Muscle of leg (tissue), 11 donors: ENCODE results near the gene GABBR2. TPM values are rescaled to one million over a fixed set of nuclear protein-coding genes. Genes with fewer than 3 reads are reported as not detected.
A peak's percentile ranks its signal among the peaks of the same experiment; 100 is the strongest.

Source experiments
- DNase-seq: peaks from one replicate; pipeline ENCODE4 v3.0.0; 2013
- H3K27ac ChIP-seq: one replicate; pipeline ENCODE4 v1.5.1; 2013; ENCODE audit warnings: mild to moderate bottlenecking, low read length, control low read depth
- H3K27me3 ChIP-seq: one replicate; pipeline ENCODE4 v1.6.1; 2013; ENCODE audit warnings: low read length; ENCODE audit not compliant: control insufficient read depth, insufficient read depth
- H3K36me3 ChIP-seq: one replicate; pipeline ENCODE4 v1.6.1; 2013; ENCODE audit warnings: low read length; ENCODE audit not compliant: control insufficient read depth, insufficient read depth
- H3K4me1 ChIP-seq: one replicate; pipeline ENCODE4 v1.6.1; 2013; ENCODE audit warnings: low read length; ENCODE audit not compliant: control insufficient read depth, insufficient read depth
- H3K4me3 ChIP-seq: one replicate; pipeline ENCODE4 v1.5.1; 2013; ENCODE audit warnings: low read length, control low read depth
- H3K9me3 ChIP-seq: replicated peaks from 2 replicates; pipeline ENCODE4 v1.6.1; 2013; ENCODE audit warnings: low read depth, low read length; ENCODE audit not compliant: control insufficient read depth
- WGBS: methylation state at CpG from one replicate; pipeline ENCODE4 v1.1.5; 2013; ENCODE audit warnings: missing lambda C conversion rate; ENCODE audit not compliant: insufficient coverage; 5-methylcytosine and 5-hydroxymethylcytosine counted together
- polyA plus RNA-seq, 8 donors: library from polyadenylated mRNA; unstranded; fragments of 120-200 nt; gene quantifications; one replicate each; pipeline versions ENCODE4 v1.2.1 to v1.2.3, GENCODE V29; 2013; ENCODE audit warnings: inconsistent platforms in 1 of 8, low replicate concordance in 1 of 8; ENCODE audit not compliant: insufficient read length in 8 of 8, insufficient read depth in 1 of 8
- total RNA-seq: library from RNA; stranded (reverse); fragments of 120-200 nt; gene quantifications from one replicate; pipeline ENCODE4 v1.2.4, GENCODE V29; 2013

GABBR2 gene
- total and polyA plus RNA-seq, 9 donors, result 0.35 to 1.6 (median 0.89) TPM

DNA sequence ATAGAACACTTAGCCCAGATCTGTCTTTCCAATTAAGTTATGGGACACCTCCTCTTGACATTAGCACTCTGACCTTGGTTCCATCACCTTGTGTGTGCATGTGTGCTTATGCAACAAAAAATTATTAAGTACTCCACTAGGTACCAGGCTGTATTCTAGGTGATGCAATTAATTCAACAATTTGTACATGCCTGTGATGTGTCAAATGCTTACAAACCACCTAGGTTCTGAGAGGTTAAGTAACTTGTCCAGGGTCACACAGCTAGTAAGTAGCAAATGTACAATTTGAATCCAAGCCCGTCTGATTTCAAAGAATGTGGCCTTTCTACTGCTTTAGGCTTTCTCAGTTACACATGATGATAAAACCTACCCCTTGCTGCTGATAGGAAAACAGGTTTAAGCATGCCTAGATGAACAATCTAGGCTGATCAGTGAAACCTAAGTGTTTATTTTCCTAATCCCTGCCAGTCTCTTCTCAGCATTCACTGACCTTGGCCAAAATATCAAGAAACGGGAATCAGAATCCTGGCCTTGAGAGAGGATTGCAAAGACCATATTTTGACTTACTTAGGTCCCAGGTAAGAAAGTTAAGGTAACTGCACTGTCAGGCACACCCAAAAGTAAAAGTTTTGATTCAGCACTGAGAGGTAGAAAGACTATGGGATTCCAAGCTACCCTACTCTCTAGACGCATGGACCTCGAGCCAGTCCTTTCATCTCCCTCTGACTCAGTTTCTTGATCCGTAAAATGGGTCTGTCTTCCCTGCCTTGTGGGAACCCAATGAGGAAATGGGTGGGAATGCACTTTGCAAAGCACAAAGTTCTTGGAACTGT, 454.3 kb downstream of the GABBR2 start:
- Histone ChIP-seq H3K36me3 (no peaks in the 10 kb centered on the region), H3K27ac (no peak overlapping the region), H3K9me3 (no peaks in the 10 kb centered on the region), H3K4me3 (peak overlapping the region; percentile 85), H3K27me3 (peaks cover 8% of the 10 kb centered on the region), H3K4me1 (peaks cover 14% of the 10 kb centered on the region)
- DNase-seq, result no peak
- 62% methylated on average over 2 of the region's 5 CpGs for WGBS

DNA sequence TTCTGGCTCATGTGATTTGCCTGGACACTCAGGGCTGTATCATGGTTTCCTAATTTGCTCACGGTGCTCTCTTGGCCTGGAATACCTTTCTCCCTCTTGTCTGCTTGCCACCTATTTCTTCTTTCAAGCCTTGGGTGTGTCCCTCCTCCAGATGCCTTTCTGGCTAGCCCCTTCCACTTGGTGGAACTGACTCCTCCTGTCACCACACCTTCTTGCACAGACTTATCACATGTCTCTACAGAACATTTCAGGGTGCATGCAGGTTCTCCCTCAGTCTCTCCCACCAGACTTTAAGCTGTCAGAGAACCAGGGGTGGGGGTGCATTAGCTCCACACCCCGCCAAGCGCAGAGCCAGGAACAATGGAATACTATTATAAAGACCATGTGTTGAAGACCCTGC, 455.2 kb downstream of the GABBR2 start:
- H3K4me3 ChIP-seq, result no peak overlapping the region
- H3K4me1 ChIP-seq, result peaks cover 14% of the 10 kb centered on the region
- DNase-seq, result no peak
- H3K27me3 ChIP-seq, result peaks cover 8% of the 10 kb centered on the region
- no peaks in the 10 kb centered on the region for H3K9me3 ChIP-seq
- H3K27ac ChIP-seq, result no peak overlapping the region
- WGBS, result 69% methylated on average over 2 of the region's 3 CpGs
- no peaks in the 10 kb centered on the region for H3K36me3 ChIP-seq

DNA sequence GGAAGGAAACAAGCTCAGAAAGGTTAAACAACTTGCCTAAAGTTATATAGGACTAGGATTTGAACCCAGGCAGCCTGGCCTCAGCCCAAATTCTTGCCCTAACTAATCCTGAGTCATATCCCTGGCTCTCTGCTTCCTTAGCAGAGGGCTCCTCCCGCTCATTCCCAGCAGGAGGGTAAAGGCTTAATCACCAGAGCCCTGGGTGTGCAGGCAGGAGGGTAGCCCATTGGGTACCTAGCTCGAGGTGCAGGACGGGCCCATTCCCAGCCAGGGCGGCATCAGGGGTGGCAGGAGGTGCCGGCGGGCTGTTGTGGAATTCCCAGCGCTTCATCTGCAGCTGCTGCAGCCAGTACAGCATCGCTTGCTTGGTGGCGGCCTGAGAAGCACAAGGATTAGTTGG, 457.2 kb downstream of the GABBR2 start:
- H3K4me1 ChIP-seq, result peaks cover 10% of the 10 kb centered on the region
- no peak overlapping the region for H3K27ac ChIP-seq
- H3K4me3 ChIP-seq, result no peak overlapping the region
- H3K27me3 ChIP-seq, result peaks cover 11% of the 10 kb centered on the region
- no peaks in the 10 kb centered on the region for H3K36me3 ChIP-seq
- WGBS, result 83% methylated on average over 8 of the region's 9 CpGs
- no peaks in the 10 kb centered on the region for H3K9me3 ChIP-seq
- no peak for DNase-seq

DNA sequence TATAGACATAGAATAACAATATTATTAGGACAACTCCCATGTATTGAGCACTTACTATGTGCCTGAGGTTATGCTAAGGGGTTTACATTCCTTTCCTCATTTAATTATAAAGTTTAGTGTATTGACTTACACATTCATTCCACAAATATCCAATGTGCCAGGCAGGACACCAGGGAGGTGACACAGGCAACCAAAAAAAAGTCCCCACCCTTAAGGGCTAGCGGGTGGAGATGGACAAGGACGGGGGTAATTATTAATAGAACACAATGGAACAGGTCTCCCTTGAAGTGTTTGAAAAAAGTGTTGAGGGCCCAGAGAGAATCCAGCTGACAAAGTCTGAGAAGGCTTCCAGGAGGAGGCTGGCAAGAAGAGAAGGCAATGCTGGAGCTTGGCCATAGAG, 459.0 kb downstream of the GABBR2 start:
- peaks cover under 1% of the 10 kb centered on the region for H3K4me1 ChIP-seq
- H3K36me3 ChIP-seq, result no peaks in the 10 kb centered on the region
- H3K27ac ChIP-seq, result no peak overlapping the region

DNA sequence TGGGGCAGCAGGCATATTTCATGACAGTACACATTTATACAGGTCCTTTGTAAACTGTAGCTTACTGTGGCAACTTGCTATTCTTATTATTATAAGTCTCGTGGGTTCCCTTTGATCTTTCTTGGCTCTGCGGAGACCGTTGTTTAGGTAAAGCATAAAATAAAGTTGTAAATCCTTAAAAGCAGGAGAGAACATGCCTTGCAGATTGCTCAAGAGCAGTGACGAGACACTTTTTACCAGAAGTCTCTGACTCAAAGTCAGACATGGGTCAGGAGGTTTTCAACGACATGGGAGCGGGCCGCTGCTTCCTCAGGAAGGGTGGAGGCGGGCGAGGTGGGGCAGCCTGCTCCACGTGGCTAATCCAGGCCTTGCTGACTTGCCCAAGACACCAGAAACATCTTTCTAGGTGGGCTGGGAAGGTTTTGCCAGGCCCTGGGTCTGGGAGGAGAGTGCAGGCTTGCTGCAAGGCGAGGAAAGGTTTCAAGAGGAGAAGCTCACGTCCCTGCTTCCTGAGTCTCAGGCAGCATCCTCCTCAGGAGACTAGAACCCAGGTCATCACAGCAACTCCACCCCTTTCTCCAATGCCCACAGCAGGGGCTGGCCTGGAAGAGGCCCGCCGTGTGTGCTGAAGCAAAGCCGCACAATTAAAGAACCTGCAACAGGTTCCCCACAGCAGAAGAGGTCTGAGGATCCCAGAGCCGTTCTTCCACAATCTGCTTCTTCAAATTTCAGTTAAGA, 459.8 kb downstream of the GABBR2 start:
- Histone ChIP-seq H3K9me3 (no peaks in the 10 kb centered on the region), H3K4me3 (no peak overlapping the region), H3K36me3 (no peaks in the 10 kb centered on the region), H3K27me3 (peaks cover 3% of the 10 kb centered on the region), H3K27ac (no peak overlapping the region), H3K4me1 (no peaks in the 10 kb centered on the region)
- 47% methylated on average over 6 of the region's 16 CpGs for WGBS
- peak; percentile 48 for DNase-seq

More for the DNA sequence above, 459.0 kb downstream of the GABBR2 start:
- Histone ChIP-seq H3K4me3 (no peak overlapping the region), H3K27me3 (peaks cover 4% of the 10 kb centered on the region), H3K9me3 (no peaks in the 10 kb centered on the region)
- no peak for DNase-seq
- 80% methylated on average over 1 of the region's 2 CpGs for WGBS

DNA sequence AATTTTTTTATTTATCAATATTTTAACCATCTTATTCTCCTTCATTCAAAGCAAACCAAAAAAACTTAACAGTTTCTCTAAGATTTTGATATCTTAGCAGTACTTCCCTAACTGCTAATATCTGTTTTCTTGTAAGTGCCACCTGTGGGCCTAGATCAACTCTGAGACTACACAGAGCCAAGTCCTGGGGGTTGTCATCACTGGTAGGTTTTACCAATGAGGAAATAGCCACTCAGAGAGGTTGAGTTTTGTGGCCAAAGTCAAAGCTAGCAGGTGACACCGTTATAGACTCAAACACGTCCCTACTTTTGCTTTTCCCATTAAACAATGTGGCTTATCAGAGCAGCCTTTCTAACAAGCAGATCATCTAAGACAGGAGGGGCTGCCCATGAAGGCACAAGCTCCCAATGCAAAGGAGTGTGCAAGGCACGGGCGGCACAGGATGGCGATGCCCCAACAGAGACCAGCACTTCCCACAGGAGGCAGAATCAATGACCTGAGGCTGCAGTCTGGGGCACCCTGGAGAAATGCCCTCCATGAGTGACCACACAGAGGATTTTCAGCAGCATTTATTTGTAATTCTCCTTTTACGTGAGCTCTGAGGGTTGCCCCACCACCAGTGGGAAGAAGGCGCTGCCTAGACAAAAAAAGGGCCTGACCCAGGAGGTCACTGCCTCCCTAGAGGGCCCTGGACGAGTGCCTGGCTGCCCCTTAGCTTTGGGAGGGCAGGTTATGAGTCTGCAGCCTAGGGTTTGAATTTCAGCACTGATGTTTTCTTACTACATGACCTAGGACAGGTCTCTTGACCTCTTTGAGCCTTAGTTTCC, 460.7 kb downstream of the GABBR2 start:
- peaks cover 3% of the 10 kb centered on the region for H3K27me3 ChIP-seq
- WGBS, result 72% methylated on average over 3 of the region's 8 CpGs
- no peaks in the 10 kb centered on the region for H3K4me1 ChIP-seq
- H3K9me3 ChIP-seq, result no peaks in the 10 kb centered on the region
- H3K4me3 ChIP-seq, result no peak overlapping the region
- H3K36me3 ChIP-seq, result no peaks in the 10 kb centered on the region
- DNase-seq, result no peak
- no peak overlapping the region for H3K27ac ChIP-seq

DNA sequence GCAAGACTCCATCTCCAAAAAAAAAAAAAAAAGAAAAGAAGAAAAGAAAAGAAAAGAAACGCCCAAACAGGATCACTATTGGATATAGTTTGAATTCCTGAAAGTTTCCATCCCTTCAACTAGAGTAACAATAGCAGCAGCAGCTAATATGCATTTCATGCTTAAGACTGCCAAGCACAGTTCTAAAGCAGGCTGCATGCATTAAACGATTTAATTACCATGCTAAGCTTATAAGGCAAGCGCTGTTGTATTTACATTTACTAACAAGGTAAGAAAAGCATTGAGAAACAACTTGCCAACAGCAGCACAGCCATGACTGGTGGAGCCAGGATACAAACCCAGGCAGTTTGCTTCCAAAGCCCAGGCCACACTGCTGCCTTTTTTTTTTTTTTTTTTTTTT, 466.3 kb downstream of the GABBR2 start:
- WGBS, result no CpG with 5 or more reads among the region's 3 CpGs
- H3K4me3 ChIP-seq, result no peak overlapping the region
- DNase-seq, result no peak
- H3K9me3 ChIP-seq, result no peaks in the 10 kb centered on the region
- H3K36me3 ChIP-seq, result no peaks in the 10 kb centered on the region
- no peaks in the 10 kb centered on the region for H3K27me3 ChIP-seq
- H3K27ac ChIP-seq, result no peak overlapping the region
- H3K4me1 ChIP-seq, result no peaks in the 10 kb centered on the region

DNA sequence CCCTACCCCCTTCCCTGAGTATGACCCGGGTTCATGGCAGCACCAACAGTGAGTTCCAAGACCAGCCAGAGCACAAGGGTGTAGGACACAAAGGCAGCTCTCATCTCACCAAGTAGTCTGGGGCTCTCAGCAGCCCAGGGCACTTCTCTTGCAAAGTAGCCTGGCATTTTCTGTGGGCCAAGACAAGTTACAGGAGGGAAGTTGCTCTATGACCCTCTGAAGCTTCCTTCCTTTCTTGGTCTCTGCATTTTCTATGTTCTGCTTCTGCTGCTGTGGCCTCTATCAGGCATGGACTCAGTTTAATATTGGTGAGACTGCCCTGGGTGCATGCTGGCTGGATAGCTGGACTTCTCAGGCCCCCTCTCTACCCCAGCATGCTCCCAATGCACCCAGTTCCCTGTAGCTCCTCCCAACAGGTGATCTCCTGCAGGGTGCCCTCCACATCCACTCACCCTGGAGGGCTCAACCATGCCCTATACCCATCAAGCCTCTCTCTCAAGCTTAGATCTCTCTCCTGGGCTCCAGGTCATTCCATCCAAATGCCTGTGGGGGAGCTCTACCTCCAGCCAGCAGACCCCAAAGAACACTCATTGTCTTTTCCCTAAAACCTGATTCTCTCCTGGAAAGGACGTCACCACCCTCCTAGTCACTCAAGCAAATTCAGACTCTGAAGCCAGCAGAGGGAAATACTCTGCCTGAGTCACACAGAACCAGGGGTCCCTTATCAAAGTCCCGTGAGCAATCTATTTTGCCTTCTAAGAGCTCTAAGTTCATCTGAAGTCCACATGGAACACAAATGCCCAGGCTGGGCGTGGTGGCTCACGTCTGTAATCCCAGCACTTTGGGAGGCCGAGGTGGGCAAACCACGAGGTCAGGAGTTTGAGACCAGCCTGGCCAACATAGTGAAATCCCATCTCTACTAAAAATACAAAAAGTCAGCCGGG, 467.1 kb downstream of the GABBR2 start:
- H3K36me3 ChIP-seq, result no peaks in the 10 kb centered on the region
- H3K27me3 ChIP-seq, result no peaks in the 10 kb centered on the region
- DNase-seq, result no peak
- H3K9me3 ChIP-seq, result no peaks in the 10 kb centered on the region
- H3K4me1 ChIP-seq, result no peaks in the 10 kb centered on the region
- no peak overlapping the region for H3K27ac ChIP-seq
- WGBS, result 59% methylated on average over 5 of the region's 8 CpGs
- no peak overlapping the region for H3K4me3 ChIP-seq

DNA sequence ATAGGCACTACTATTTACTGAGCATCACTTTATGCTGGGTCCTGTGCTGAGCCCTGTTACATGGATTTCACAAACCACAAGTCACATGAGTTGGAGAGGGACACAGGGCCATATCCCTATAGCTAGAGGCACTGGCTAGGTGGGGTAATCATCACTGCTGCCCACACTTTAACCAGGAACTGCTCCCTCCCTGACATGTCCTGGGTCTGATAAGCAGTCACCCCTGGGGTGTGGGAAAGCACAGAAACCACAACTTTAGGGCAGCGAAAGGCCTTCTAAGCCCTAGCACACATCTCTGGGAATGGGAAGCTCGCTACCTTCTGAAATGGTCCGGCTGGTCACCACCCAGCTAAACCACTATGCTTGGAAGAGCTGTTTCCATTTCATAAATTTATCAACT, 468.3 kb downstream of the GABBR2 start:
- WGBS, result 86% methylated on average over 3 of the region's 3 CpGs
- Histone ChIP-seq H3K27ac (no peak overlapping the region), H3K36me3 (no peaks in the 10 kb centered on the region), H3K9me3 (no peaks in the 10 kb centered on the region), H3K4me3 (no peak overlapping the region), H3K27me3 (no peaks in the 10 kb centered on the region), H3K4me1 (no peaks in the 10 kb centered on the region)
- no peak for DNase-seq
